HepG2 (cell line): ENCODE data around the gene ZBED5. TPM values are rescaled to one million over a fixed set of nuclear protein-coding genes. Genes with fewer than 3 reads are reported as not detected.

Experiments used
- ATAC-seq: fragments of 200-7000 bp; cut with Tn5 transposase; 3 replicates; pipeline ENCODE4 v1.9.1; 2020; ENCODE audit warnings: mild to moderate bottlenecking, moderate library complexity
- BruUV-seq: library from RNA; stranded (reverse); fragments of 400-500 nt; replicated peaks from 2 replicates; lab custom pipeline; 2021; lab: Mats Ljungman, UMichigan
- CTCF ChIA-PET: fragments of 300-600 bp; formaldehyde crosslinking; extraction: SDS; loops from one replicate; lab custom pipeline; 2021; ENCODE audit warnings: low total read pairs, inconsistent platforms, low intra/inter-chr PET ratio; lab: Yijun Ruan, JAX
- POLR2A ChIA-PET: fragments of 350-600 bp; sonication (Branson Sonifier 250); formaldehyde crosslinking; loops from one replicate; lab custom pipeline; 2020; ENCODE audit warnings: antibody characterized with exemption, inconsistent platforms; lab: Yijun Ruan, JAX
- DNase-seq: peaks from one replicate; pipeline ENCODE4 v3.0.0-alpha.2; 2015; ENCODE audit warnings: low spot score
- FAIRE-seq: peaks from 3 replicates; lab custom pipeline; 2011; peaks lifted over from hg19 to GRCh38; lab: Jason Lieb, UNC
- H2AFZ ChIP-seq: one replicate; pipeline ENCODE4 v1.6.1; 2011; ENCODE audit warnings: low read length, inconsistent platforms
- H3K27ac ChIP-seq: fragments of 300-600 bp; 3 replicates; pipeline ENCODE4 v1.8.0; 2011; ENCODE audit warnings: mixed run types, mild to moderate bottlenecking, mixed read lengths, low read length, inconsistent platforms; ENCODE audit not compliant: insufficient read depth; ENCODE audit errors: extremely low read length
- H3K27me3 ChIP-seq, 2 experiments: fragments of 200-600 bp in 1 of 2; 2 replicates in 1 of 2; 3 replicates in 1 of 2; pipeline versions ENCODE4 v1.6.0 to v1.8.0; 2011; ENCODE audit warnings: low read length in 2 of 2, mild to moderate bottlenecking in 2 of 2, moderate library complexity in 2 of 2, inconsistent platforms in 1 of 2; ENCODE audit not compliant: insufficient read depth in 2 of 2, control insufficient read depth in 1 of 2
- H3K36me3 ChIP-seq, 2 experiments: fragments of 200-600 bp in 1 of 2; replicated peaks in 1 of 2; 2 replicates in 1 of 2; 3 replicates in 1 of 2; pipeline versions ENCODE4 v1.5.1 to v1.8.0; 2011; ENCODE audit warnings: low read length in 2 of 2, inconsistent platforms in 1 of 2; ENCODE audit not compliant: insufficient read depth in 2 of 2, control insufficient read depth in 1 of 2
- H3K4me1 ChIP-seq: 2 replicates; pipeline ENCODE4 v1.5.1; 2012; ENCODE audit warnings: low read length, inconsistent platforms; ENCODE audit not compliant: insufficient read depth
- H3K4me2 ChIP-seq: 2 replicates; pipeline ENCODE4 v1.6.0; 2011; ENCODE audit warnings: low read depth, low read length, inconsistent platforms
- H3K4me3 ChIP-seq, 3 experiments: fragments of 200-600 bp in 1 of 3; sonication (generic), shearing (Covaris generic) in 1 of 3; replicated peaks in 1 of 3; 2 replicates each; pipeline ENCODE4 v1.5.1; 2011 to 2016; ENCODE audit warnings: low read length in 3 of 3, inconsistent platforms in 2 of 3, low read depth in 2 of 3, mild to moderate bottlenecking in 2 of 3, control low read depth in 1 of 3, mixed read lengths in 1 of 3; ENCODE audit not compliant: insufficient read depth in 1 of 3
- H3K79me2 ChIP-seq: one replicate; pipeline ENCODE4 v1.6.1; 2011; ENCODE audit warnings: low read length, inconsistent platforms; ENCODE audit not compliant: insufficient read depth
- H3K9ac ChIP-seq: 2 replicates; pipeline ENCODE4 v1.6.0; 2011; ENCODE audit warnings: mild to moderate bottlenecking, low read depth, low read length, inconsistent platforms; ENCODE audit not compliant: insufficient read depth
- H3K9me3 ChIP-seq: 2 replicates; pipeline ENCODE4 v1.5.1; 2012; ENCODE audit warnings: mild to moderate bottlenecking, low read length
- H4K20me1 ChIP-seq: 2 replicates; pipeline ENCODE4 v1.6.0; 2011; ENCODE audit warnings: inconsistent platforms, mild to moderate bottlenecking, low read length, moderate library complexity; ENCODE audit not compliant: insufficient read depth
- CC2D1A ChIP-seq: sonication (generic); formaldehyde crosslinking; IDR thresholded peaks from 2 replicates; pipeline ENCODE4 v1.8.1; 2023; ENCODE audit warnings: mild to moderate bottlenecking, missing genetic modification reagents
- CCAR2 ChIP-seq: fragments of 200-400 bp; formaldehyde crosslinking; optimal IDR thresholded peaks from 2 replicates; pipeline ENCODE3; 2018; ENCODE audit warnings: low read depth, mild to moderate bottlenecking, low read length, moderate library complexity
- CHD4 ChIP-seq: fragments of 200-600 bp; sonication (generic); IDR thresholded peaks from 2 replicates; pipeline ENCODE4 v1.7.0; 2017; ENCODE audit warnings: mild to moderate bottlenecking, low read length, borderline replicate concordance
- FOXO1 ChIP-seq: sonication (generic); formaldehyde crosslinking; IDR thresholded peaks from 2 replicates; pipeline ENCODE4 v1.4.0; 2020; ENCODE audit warnings: missing genetic modification reagents
- NR3C1 ChIP-seq: sonication (generic); formaldehyde crosslinking; IDR thresholded peaks from 2 replicates; pipeline ENCODE4 v1.4.0; 2020; ENCODE audit warnings: missing genetic modification reagents
- RCOR2 ChIP-seq: IDR thresholded peaks from 2 replicates; pipeline ENCODE4 v1.6.1; 2016; ENCODE audit warnings: missing biosample characterization, missing genetic modification reagents
- TAF1 ChIP-seq: sonication (generic); formaldehyde crosslinking; IDR thresholded peaks from 2 replicates; pipeline ENCODE4 v1.4.0; 2020; ENCODE audit warnings: missing genetic modification reagents
- ZBTB26 ChIP-seq: IDR thresholded peaks from 2 replicates; pipeline ENCODE4 v1.6.1; 2016; ENCODE audit warnings: missing compliant biosample characterization, missing genetic modification reagents, borderline replicate concordance
- ZFP36 ChIP-seq: fragments of 150-350 bp; IDR thresholded peaks from 2 replicates; pipeline ENCODE4 v1.6.1; 2018; ENCODE audit warnings: borderline replicate concordance, low read length, low read depth; ENCODE audit not compliant: partially characterized antibody
- ZFY ChIP-seq: sonication (generic); formaldehyde crosslinking; IDR thresholded peaks from 2 replicates; pipeline ENCODE4 v1.4.0; 2020; ENCODE audit warnings: missing genetic modification reagents
- ZNF577 ChIP-seq: sonication (generic); formaldehyde crosslinking; IDR thresholded peaks from 2 replicates; pipeline ENCODE4 v1.4.0; 2020; ENCODE audit warnings: mild to moderate bottlenecking, low read depth, missing genetic modification reagents, borderline replicate concordance
- ZNF607 ChIP-seq: sonication (generic); formaldehyde crosslinking; IDR thresholded peaks from 2 replicates; pipeline ENCODE4 v1.5.1; 2020; ENCODE audit warnings: missing genetic modification reagents, mild to moderate bottlenecking, borderline replicate concordance
- WGBS: methylation state at CpG from one replicate; pipeline ENCODE4 v1.1.6; 2017; ENCODE audit warnings: low lambda C conversion rate; 5-methylcytosine and 5-hydroxymethylcytosine counted together
- in situ Hi-C: cut with HindIII; loops from 2 replicates; pipeline ENCODE4 v1.10.0; 2017; ENCODE audit warnings: low pct_unique_long_range_greater_than_20kb; ENCODE audit not compliant: extremely low pct_ligation_motif_present
- intact Hi-C: fragments of 100-400 bp; cut with micrococcal nuclease; formaldehyde crosslinking; loops from one replicate; pipeline ENCODE4 v1.10.0; 2022; ENCODE audit not compliant: unreplicated experiment
- polyA plus RNA-seq, 8 experiments: library from polyadenylated mRNA; depleted of rRNA in 3 of 8; stranded (reverse) in 7 of 8; unstranded in 1 of 8; fragments of >200 nt; fragmentation: Illumina TruSeq in 4 of 8; extraction: Trizol in 4 of 8; gene quantifications; 2 replicates each; pipeline versions ENCODE4 v1.2.1 to v1.2.3, GENCODE V29; 2011 to 2016; ENCODE audit warnings: low read depth in 4 of 8, missing spikeins in 1 of 8, mixed read lengths in 1 of 8; ENCODE audit not compliant: insufficient read depth in 1 of 8
- total RNA-seq, 5 experiments: library from RNA; depleted of rRNA; stranded (reverse); fragments of >200 nt; fragmentation: Illumina TruSeq; extraction: Trizol; gene quantifications; 2 replicates each; pipeline ENCODE4 v1.2.3, GENCODE V29; 2016; ENCODE audit warnings: low read depth in 1 of 5
- TF ChIP-seq, protein P1 (sequence below): IDR thresholded peaks from 2 replicates; pipeline ENCODE4 v1.6.1; 2016; ENCODE audit warnings: missing genetic modification reagents, missing compliant biosample characterization

The ZBED5 gene
- total and polyA plus RNA-seq, 2 of the 13 experiments (the other 11 are each of a cell fraction or from before 2014, with no cell fraction given), result 18.2 to 38.6 TPM

DNA sequence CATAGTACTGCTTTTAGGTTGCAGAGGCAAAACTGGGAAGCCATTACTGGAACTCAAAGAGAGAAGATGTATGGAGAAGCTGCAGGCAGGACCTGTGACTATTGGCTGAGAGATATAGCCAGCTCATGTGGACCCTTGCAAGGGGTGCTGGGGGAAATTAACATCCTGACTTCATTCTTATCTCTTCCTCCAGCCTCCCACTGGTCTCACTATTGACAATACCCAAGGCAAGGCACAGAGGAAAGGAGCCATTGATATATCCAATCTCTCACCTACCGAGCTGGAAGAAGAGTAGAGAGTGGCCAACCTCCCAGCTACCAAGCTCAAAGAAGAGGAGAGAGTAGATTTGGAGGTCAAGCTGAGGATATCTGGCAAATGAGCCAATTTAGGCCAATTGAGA, 36.8 kb upstream of the ZBED5 start:
- no peaks in the 10 kb centered on the region for H3K79me2 ChIP-seq

More for the DNA sequence above, 36.8 kb upstream of the ZBED5 start:
- CTCF ChIA-PET, result no interaction called here
- no TSS peak for BruUV-seq
- ATAC-seq, result no peak
- no peak for FAIRE-seq
- Histone ChIP-seq H3K9ac (no peak overlapping the region), H3K27me3 (no peaks in the 10 kb centered on the region), H3K4me1 (peaks cover 10% of the 10 kb centered on the region), H3K4me2 (no peak overlapping the region)
- no peak for DNase-seq
- TF ChIP-seq FOXO1 (CRISPR knock-in tag), result no peak
- no peak for TF ChIP-seq CHD4
- no peak for TF ChIP-seq ZFP36
- TF ChIP-seq CCAR2, result no peak
- no peak for TF ChIP-seq TAF1 (CRISPR knock-in tag)
- TF ChIP-seq CC2D1A (CRISPR knock-in tag), result no peak
- no peak for TF ChIP-seq ZFY (CRISPR knock-in tag)
- TF ChIP-seq RCOR2 (CRISPR knock-in tag), result no peak
- no peak for TF ChIP-seq ZBTB26 (CRISPR knock-in tag)
- TF ChIP-seq, protein P1, sequence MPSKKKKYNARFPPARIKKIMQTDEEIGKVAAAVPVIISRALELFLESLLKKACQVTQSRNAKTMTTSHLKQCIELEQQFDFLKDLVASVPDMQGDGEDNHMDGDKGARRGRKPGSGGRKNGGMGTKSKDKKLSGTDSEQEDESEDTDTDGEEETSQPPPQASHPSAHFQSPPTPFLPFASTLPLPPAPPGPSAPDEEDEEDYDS (CRISPR knock-in tag), result no peak
- TF ChIP-seq ZNF577 (CRISPR knock-in tag), result no peak
- no peak for TF ChIP-seq ZNF607 (CRISPR knock-in tag)
- no peak for TF ChIP-seq NR3C1
- TF ChIP-seq, all 625 proteins: peak for 0
- no peak overlapping the region for H3K27ac ChIP-seq
- H2AFZ ChIP-seq, result no peak overlapping the region
- H4K20me1 ChIP-seq, result no peaks in the 10 kb centered on the region
- 79% methylated on average over 1 of the region's 1 CpG for WGBS
- intact Hi-C loops (no loop called here), in situ Hi-C loops (no loop called here)
- POLR2A ChIA-PET, result interaction anchor here (2.2 kb wide), 1 partner anchor 86 kb away, joined by 15 read pairs; the partner anchor contains the start of gene EIF4G2
- H3K36me3 ChIP-seq, result no peaks in the 10 kb centered on the region
- H3K9me3 ChIP-seq, result no peaks in the 10 kb centered on the region
- no peak overlapping the region for H3K4me3 ChIP-seq
